HepG2 (cell line): ENCODE measurements around the gene SSBP2.

Experiments
- SP1 ChIP-seq, 2 experiments: fragments of 450-650 bp in 1 of 2; sonication (generic) in 1 of 2; formaldehyde crosslinking in 1 of 2; IDR thresholded peaks; 2 replicates each; pipeline versions ENCODE4 v1.4.0 to v1.6.1; 2016 to 2020; ENCODE audit warnings: missing genetic modification reagents in 1 of 2
- ZNF510 ChIP-seq: sonication (generic); formaldehyde crosslinking; IDR thresholded peaks from 2 replicates; pipeline ENCODE4 v1.4.0; 2020; ENCODE audit warnings: low read depth, mild to moderate bottlenecking, missing genetic modification reagents
- TF ChIP-seq, protein P1 (sequence below): sonication (generic); formaldehyde crosslinking; IDR thresholded peaks from 2 replicates; pipeline ENCODE4 v1.8.0; 2022; ENCODE audit warnings: missing genetic modification reagents, low read depth, mild to moderate bottlenecking, borderline replicate concordance

- no peak for TF ChIP-seq SP1 (IDR thresholded peaks at IDR 0.05)
- TF ChIP-seq SP1 (CRISPR knock-in tag; IDR thresholded peaks at IDR 0.05) = no peak
- no peak for TF ChIP-seq ZNF510 (CRISPR knock-in tag)
- TF ChIP-seq, protein P1, sequence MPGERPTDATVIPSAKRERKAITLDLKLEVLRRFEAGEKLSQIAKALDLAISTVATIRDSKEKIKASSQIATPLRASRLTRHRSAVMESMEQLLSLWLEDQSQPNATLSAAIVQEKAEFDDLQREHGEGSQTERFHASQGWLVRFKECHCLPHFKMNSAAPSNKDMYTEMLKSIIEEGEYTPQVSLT (CRISPR knock-in tag) = no peak
Measured at GRCh38 chr5:81755320-81755719, 4.4 kb upstream of the SSBP2 start.
